ENCODE data around the gene LYL1.

LYL1 gene

DNA sequence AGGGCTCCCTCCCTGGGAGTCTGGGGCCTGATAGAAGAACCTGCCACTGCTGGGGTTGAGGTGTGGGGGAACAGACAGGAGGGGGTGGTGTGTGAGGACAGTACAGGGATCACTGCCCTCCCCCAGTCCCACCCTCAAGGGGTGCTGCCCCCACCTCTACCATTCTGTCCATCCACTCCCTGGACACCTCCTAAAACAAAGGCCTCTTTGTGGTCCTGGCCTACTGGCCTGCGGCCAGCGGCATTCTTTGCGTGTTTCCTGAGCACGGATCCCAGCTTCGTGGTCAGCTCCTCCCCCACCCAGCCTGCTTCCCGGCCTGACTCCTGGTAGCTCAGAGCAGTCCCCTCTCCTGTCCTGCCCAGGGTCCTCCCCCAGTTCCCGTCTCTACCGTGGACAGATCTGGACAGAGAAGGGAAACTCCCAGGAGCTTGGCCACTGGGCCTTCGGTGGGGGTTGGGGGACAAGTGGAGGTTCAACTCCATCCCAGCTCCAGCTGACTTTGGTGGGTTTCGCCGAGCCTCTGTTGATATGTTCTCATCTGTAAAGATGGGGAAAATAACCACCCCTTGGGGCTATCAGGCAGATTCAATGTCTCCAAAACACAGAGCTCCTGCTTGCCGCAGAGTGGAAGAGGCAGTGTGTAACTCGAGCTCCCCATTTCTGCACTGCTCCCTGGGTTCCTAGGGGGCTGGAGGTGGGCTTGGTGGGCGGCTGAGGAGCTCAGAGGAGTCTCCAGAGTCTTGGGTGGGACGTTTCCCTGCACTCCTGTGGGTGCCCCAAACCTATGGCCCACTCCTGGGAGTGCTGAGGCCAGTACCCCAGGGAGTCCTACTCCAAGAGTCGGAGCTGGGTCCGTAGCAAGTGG lies 48.7 kb downstream of the LYL1 start:
- no peak for DNase-seq

DNA sequence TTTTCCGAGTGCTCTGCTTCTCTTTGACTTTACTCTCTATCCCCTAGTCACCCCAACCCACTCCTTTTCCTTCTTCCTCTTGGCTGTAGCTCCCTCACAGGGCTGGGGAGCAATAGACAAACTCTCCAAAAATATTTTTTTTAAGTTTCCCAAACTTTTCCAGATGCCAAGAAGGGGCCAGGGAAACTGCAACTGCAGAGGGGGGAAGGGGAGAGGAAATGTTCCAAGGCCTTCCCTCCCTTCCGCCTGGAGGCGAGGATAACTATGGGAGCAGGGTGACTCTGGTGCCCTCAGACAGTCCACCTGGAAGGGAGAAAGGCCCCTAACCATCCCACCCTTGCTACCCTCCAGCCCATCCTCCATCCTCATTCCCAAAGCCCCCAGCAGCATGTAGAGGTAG lies 49.4 kb downstream of the LYL1 start:
- DNase-seq, result no peak

DNA sequence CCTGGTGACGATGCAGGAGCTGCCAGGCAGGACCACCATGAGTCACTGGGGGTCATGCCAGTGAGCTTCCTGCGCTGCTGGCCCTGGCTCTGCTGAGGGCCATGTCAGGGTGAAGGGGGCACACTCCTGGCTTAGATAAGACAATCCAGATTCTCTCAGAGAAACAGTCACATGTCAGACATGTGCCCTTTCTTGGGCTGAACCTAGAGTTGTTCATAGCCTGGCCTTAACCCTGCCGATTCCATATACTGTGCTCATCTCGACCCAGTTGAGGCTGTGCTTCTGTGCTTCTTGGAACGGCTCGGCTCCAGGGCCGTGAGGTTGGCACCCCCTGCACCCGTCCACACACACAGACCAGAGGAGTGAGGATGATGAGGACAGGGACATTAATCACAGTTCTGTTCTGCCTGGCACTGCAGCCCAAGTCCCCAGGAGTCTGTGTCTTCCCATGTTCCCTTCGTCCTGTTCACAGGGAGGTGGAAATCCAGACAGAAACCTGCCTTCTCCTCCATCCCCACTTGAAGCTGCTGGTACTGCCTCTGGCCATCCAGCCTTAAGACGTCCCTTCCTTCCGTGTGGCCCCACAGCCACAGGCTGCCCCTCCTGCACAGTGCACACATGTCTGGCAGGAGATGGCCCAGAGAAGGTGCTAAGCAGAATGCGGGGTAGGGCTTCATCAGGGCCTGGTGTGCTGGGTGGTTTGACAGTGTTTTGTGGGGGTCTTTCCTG lies 50.0 kb downstream of the LYL1 start:
- no peak for DNase-seq

DNA sequence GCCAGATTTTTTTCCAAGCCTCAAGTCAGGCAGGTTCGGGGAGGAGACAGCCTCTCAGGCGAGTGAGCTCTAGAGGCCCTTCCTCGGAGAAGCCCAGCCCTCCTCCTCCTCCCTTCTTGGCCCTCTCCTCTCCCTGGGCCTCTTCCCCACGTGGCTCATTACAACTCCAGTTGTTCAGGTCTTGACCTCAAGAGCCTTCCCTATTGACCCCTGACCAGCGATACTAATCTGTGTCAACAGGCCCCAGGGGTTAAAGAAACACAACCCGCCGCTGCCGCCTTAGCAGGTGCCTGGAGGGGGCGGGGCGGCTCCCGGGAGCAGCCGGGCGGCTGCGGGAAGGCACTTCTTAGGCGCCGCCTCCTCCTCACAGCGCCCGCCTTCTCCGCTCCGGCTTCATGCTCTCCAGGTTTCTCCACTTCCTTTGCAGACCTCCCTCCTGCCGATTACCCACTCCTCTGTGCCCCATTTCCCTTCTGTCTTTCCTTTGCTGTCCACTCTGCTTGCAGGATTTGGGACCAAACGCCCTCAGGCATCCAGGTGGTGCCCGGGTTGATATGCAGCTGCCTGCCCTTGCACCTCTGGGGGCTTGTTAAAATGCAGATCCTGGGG lies 51.0 kb downstream of the LYL1 start:
- peak; percentile 8 for DNase-seq

DNA sequence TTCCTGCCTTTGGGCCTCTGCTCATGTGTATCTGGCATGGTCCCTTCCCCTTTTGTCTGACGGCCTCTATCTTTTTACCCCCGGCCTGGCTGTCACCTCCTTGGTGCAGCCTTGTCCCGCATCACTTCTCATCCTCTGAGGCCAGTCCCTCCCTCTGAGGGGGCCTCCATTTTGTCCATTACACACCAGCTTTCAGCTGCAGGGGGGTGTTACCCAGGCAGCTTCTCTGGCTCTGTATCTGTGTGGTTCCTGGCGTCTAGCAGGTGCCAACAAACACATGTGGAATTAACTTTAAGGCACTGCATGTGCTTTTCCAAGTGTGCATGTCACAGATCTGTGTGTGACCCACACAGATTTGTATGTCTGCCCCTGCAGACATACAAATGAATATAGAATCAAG lies 52.4 kb downstream of the LYL1 start:
- DNase-seq, result no peak
